Fibroblast of the aortic adventitia (primary cell): ENCODE measurements around the gene MRAS. TPM values are rescaled to one million over a fixed set of nuclear protein-coding genes. Genes with fewer than 3 reads are reported as not detected.

Experiments
- DNase-seq: peaks from one replicate; pipeline ENCODE4 v3.0.0-alpha.2; 2010; ENCODE audit warnings: low read depth
- H3K4me3 ChIP-seq: 2 replicates; pipeline ENCODE4 v1.5.1; 2011; ENCODE audit warnings: low read depth, mild to moderate bottlenecking, control low read depth, low read length, moderate library complexity
- total RNA-seq: library from RNA; depleted of rRNA; stranded (reverse); fragments of >200 nt; gene quantifications from 2 replicates; pipeline ENCODE4 v1.2.3, GENCODE V29; 2012; ENCODE audit warnings: low replicate concordance
- TF ChIP-seq, protein P1 (sequence below): IDR thresholded peaks from 2 replicates; pipeline ENCODE4 v1.5.1; 2011; ENCODE audit warnings: mild to moderate bottlenecking, low read length, control low read depth, inconsistent platforms; ENCODE audit not compliant: insufficient read depth

The MRAS gene
- total RNA-seq, 1 donor = 53.3 TPM

- TF ChIP-seq, protein P1, sequence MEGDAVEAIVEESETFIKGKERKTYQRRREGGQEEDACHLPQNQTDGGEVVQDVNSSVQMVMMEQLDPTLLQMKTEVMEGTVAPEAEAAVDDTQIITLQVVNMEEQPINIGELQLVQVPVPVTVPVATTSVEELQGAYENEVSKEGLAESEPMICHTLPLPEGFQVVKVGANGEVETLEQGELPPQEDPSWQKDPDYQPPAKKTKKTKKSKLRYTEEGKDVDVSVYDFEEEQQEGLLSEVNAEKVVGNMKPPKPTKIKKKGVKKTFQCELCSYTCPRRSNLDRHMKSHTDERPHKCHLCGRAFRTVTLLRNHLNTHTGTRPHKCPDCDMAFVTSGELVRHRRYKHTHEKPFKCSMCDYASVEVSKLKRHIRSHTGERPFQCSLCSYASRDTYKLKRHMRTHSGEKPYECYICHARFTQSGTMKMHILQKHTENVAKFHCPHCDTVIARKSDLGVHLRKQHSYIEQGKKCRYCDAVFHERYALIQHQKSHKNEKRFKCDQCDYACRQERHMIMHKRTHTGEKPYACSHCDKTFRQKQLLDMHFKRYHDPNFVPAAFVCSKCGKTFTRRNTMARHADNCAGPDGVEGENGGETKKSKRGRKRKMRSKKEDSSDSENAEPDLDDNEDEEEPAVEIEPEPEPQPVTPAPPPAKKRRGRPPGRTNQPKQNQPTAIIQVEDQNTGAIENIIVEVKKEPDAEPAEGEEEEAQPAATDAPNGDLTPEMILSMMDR = no peak
- peak; percentile 74 for DNase-seq
- H3K4me3 ChIP-seq = no peak overlapping the region
Observed at GRCh38 chr3:138314751-138315150, 33.6 kb upstream of the MRAS start.

DNA sequence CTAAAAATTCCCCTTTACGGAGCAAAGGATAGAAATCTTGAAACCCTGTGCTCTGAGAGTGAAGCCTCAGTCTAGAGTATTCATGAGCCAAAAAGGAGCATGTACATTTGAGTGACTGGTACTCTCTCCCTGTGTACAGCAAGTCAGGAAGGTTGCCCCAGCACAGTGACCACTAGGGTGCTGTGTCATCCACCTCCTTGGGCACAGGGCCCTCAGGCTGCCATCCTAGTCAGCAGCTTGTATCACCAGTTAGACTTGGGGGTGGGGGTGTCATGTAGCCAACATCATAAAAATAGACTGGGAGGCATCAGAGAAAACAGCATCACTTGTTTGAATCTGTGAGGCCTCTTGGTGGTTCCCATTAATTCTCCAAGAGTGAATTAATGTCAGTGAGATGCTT is 30.7 kb upstream of the MRAS start:
- DNase-seq = no peak
- TF ChIP-seq, protein P1 = no peak
- H3K4me3 ChIP-seq = no peak overlapping the region

GRCh38 chr3:138323971-138324370 is 24.4 kb upstream of the MRAS start:
- no peak overlapping the region for H3K4me3 ChIP-seq
- TF ChIP-seq, protein P1 = no peak
- DNase-seq = peak; percentile 47

DNA sequence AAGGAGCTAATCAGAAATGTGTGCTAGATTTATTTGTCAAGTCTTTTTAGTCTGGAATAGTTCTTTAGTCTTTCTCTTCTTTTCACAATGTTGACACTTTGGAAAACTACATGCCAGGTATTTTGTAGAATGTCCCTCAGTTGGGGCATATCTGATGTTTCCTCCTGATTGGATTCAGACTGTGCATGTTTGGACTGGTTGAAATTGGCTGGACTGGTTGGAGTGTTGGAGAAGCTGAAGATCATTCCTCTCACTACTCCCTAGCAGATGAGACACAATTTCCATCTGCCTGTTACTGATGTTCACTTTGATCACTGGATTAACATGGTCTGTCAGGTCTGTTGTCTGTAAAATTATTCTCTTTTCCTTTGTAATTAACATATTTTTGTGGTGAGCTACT is 22.4 kb upstream of the MRAS start:
- TF ChIP-seq, protein P1 = no peak
- no peak overlapping the region for H3K4me3 ChIP-seq
- no peak for DNase-seq

- no peak overlapping the region for H3K4me3 ChIP-seq
- TF ChIP-seq, protein P1 = no peak
- no peak for DNase-seq
Observed at GRCh38 chr3:138326866-138327595, 21.3 kb upstream of the MRAS start.

GRCh38 chr3:138327831-138328230 is 20.5 kb upstream of the MRAS start:
- no peak for DNase-seq
- TF ChIP-seq, protein P1 = no peak
- no peak overlapping the region for H3K4me3 ChIP-seq

DNA sequence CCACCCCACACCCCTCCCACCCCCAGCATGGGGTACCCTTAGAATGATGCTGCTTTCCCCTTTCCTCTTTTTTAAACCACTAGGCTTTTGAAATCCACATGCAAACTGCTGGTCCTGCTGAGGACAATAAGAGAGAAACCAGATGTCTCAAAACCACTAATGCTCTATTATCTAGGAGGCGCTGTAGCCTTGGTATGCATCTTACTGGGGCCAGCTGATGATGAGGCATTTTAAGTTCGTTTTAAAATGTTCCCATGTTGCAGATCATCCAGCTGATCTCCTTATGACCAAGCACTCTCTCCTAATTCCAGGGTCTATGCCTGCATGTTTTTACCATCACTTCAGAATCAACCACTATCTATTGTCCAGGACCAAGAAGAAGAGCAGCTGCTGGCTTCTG is 20.0 kb upstream of the MRAS start:
- TF ChIP-seq, protein P1 = peak; percentile 16
- H3K4me3 ChIP-seq = no peak overlapping the region
- peak; percentile 48 for DNase-seq
